HepG2 (cell line): ENCODE data around the gene CEP131. TPM values are rescaled to one million over a fixed set of nuclear protein-coding genes. Genes with fewer than 3 reads are reported as not detected.
A peak's percentile ranks its signal among the peaks of the same experiment; 100 is the strongest.

Experiments used
- ATRX ChIP-seq: sonication (generic); formaldehyde crosslinking; IDR thresholded peaks from 2 replicates; pipeline ENCODE4 v1.4.0; 2020; ENCODE audit warnings: missing genetic modification reagents, borderline replicate concordance
- FLYWCH1 ChIP-seq: sonication (generic); formaldehyde crosslinking; IDR thresholded peaks from 2 replicates; pipeline ENCODE4 v1.8.1; 2023; ENCODE audit warnings: mild to moderate bottlenecking, missing genetic modification reagents
- GATAD2A ChIP-seq: IDR thresholded peaks from 2 replicates; pipeline ENCODE4 v1.6.1; 2016
- MTF2 ChIP-seq: sonication (generic); formaldehyde crosslinking; IDR thresholded peaks from 2 replicates; pipeline ENCODE4 v1.5.0; 2020; ENCODE audit warnings: missing genetic modification reagents, borderline replicate concordance
- NR2F6 ChIP-seq, 2 experiments: IDR thresholded peaks; 2 replicates each; pipeline ENCODE4 v1.6.1; 2016; ENCODE audit warnings: antibody characterized with exemption in 1 of 2, mild to moderate bottlenecking in 1 of 2
- TCF12 ChIP-seq, 2 experiments: fragments of 450-650 bp in 1 of 2; sonication (generic) in 1 of 2; formaldehyde crosslinking in 1 of 2; IDR thresholded peaks; 2 replicates each; pipeline versions ENCODE4 v1.6.1 to v1.8.0; 2017 to 2022; ENCODE audit warnings: antibody characterized with exemption in 1 of 2, mild to moderate bottlenecking in 1 of 2, missing genetic modification reagents in 1 of 2, moderate library complexity in 1 of 2
- THAP8 ChIP-seq: sonication (generic); formaldehyde crosslinking; IDR thresholded peaks from 2 replicates; pipeline ENCODE4 v1.5.1; 2020; ENCODE audit warnings: missing genetic modification reagents, mild to moderate bottlenecking, borderline replicate concordance
- XRCC5 ChIP-seq: fragments of 200-400 bp; formaldehyde crosslinking; optimal IDR thresholded peaks from 2 replicates; pipeline ENCODE3; 2017; ENCODE audit warnings: mild to moderate bottlenecking, low read length
- ZBTB2 ChIP-seq: sonication (generic); formaldehyde crosslinking; IDR thresholded peaks from 2 replicates; pipeline ENCODE4 v1.8.0; 2022; ENCODE audit warnings: low read depth, missing genetic modification reagents
- ZBTB38 ChIP-seq: sonication (generic); formaldehyde crosslinking; IDR thresholded peaks from 2 replicates; pipeline ENCODE4 v1.5.1; 2020; ENCODE audit warnings: mild to moderate bottlenecking, missing genetic modification reagents
- ZNF224 ChIP-seq: sonication (generic); formaldehyde crosslinking; IDR thresholded peaks from 2 replicates; pipeline ENCODE4 v1.5.0; 2020; ENCODE audit warnings: mild to moderate bottlenecking, missing genetic modification reagents
- ZNF275 ChIP-seq: sonication (generic); formaldehyde crosslinking; IDR thresholded peaks from 2 replicates; pipeline ENCODE4 v1.8.0; 2022; ENCODE audit warnings: missing genetic modification reagents, mild to moderate bottlenecking, inconsistent platforms, borderline replicate concordance
- ZNF318 ChIP-seq: sonication (generic); formaldehyde crosslinking; IDR thresholded peaks from 2 replicates; pipeline ENCODE4 v1.4.0; 2020; ENCODE audit warnings: mild to moderate bottlenecking, missing genetic modification reagents
- ZNF414 ChIP-seq: sonication (generic); formaldehyde crosslinking; IDR thresholded peaks from 2 replicates; pipeline ENCODE4 v1.5.0; 2020; ENCODE audit warnings: missing genetic modification reagents
- ZNF547 ChIP-seq: sonication (generic); formaldehyde crosslinking; IDR thresholded peaks from 2 replicates; pipeline ENCODE4 v1.5.1; 2020; ENCODE audit warnings: mild to moderate bottlenecking, missing genetic modification reagents
- ZNF672 ChIP-seq: sonication (generic); formaldehyde crosslinking; IDR thresholded peaks from 2 replicates; pipeline ENCODE4 v1.8.1; 2022; ENCODE audit warnings: missing genetic modification reagents
- ZNF790 ChIP-seq: sonication (generic); formaldehyde crosslinking; IDR thresholded peaks from 2 replicates; pipeline ENCODE4 v1.8.0; 2022; ENCODE audit warnings: missing genetic modification reagents, mild to moderate bottlenecking, borderline replicate concordance
- polyA plus RNA-seq, 8 experiments: library from polyadenylated mRNA; depleted of rRNA in 3 of 8; stranded (reverse) in 7 of 8; unstranded in 1 of 8; fragments of >200 nt; fragmentation: Illumina TruSeq in 4 of 8; extraction: Trizol in 4 of 8; gene quantifications; 2 replicates each; pipeline versions ENCODE4 v1.2.1 to v1.2.3, GENCODE V29; 2011 to 2016; ENCODE audit warnings: low read depth in 4 of 8, missing spikeins in 1 of 8, mixed read lengths in 1 of 8; ENCODE audit not compliant: insufficient read depth in 1 of 8
- total RNA-seq, 5 experiments: library from RNA; depleted of rRNA; stranded (reverse); fragments of >200 nt; fragmentation: Illumina TruSeq; extraction: Trizol; gene quantifications; 2 replicates each; pipeline ENCODE4 v1.2.3, GENCODE V29; 2016; ENCODE audit warnings: low read depth in 1 of 5

Gene CEP131
- total and polyA plus RNA-seq, 2 of the 13 experiments (the other 11 are each of a cell fraction or from before 2014, with no cell fraction given) = 5.0 to 16.8 TPM

GRCh38 chr17:81245024-81245664, 22.4 kb upstream of the CEP131 start (continued):
- TF ChIP-seq ZNF547 (CRISPR knock-in tag) = 0 out of 2 replicates have a peak, but pooled peaks have one; percentile 30
- TF ChIP-seq ZNF414 (CRISPR knock-in tag) = no peak
- peak; percentile 91 for TF ChIP-seq ZNF318 (CRISPR knock-in tag)
- TF ChIP-seq GATAD2A = no peak
- TF ChIP-seq ZBTB2 = no peak
- no peak for TF ChIP-seq NR2F6 (IDR thresholded peaks at IDR 0.05)
- peak; percentile 22 for TF ChIP-seq NR2F6 (CRISPR knock-in tag; IDR thresholded peaks at IDR 0.05)
- TF ChIP-seq ATRX (CRISPR knock-in tag) = no peak
- TF ChIP-seq ZBTB38 (CRISPR knock-in tag) = no peak; the same call in 1 of the 2 replicates
- TF ChIP-seq XRCC5 = peak; percentile 51
- no peak for TF ChIP-seq FLYWCH1 (CRISPR knock-in tag)
- TF ChIP-seq ZNF224 = no peak
- TF ChIP-seq THAP8 (CRISPR knock-in tag) = no peak
- no peak for TF ChIP-seq MTF2 (CRISPR knock-in tag)
- no peak for TF ChIP-seq ZNF275 (CRISPR knock-in tag)
- no peak for TF ChIP-seq ZNF672 (CRISPR knock-in tag)
- no peak for TF ChIP-seq TCF12 (IDR thresholded peaks at IDR 0.05)
- no peak for TF ChIP-seq TCF12 (CRISPR knock-in tag; IDR thresholded peaks at IDR 0.05)
- no peak for TF ChIP-seq ZNF790 (CRISPR knock-in tag)
